CD4-positive, alpha-beta T cell (primary cell): Measurements from ENCODE around the gene TTC39B. TPM values are rescaled to one million over a fixed set of nuclear protein-coding genes. Genes with fewer than 3 reads are reported as not detected.
A peak's percentile ranks its signal among the peaks of the same experiment; 100 is the strongest.

Experiments
- ATAC-seq: fragments of 200-7000 bp; cut with Tn5 transposase; one replicate; pipeline ENCODE4 v1.10.0; 2022; ENCODE audit warnings: mild to moderate bottlenecking; ENCODE audit not compliant: poor library complexity
- CTCF ChIA-PET: fragments of 350-600 bp; sonication (Branson Sonifier 250); formaldehyde crosslinking; loops from one replicate; lab custom pipeline; 2021; ENCODE audit warnings: antibody characterized with exemption, inconsistent platforms; lab: Charles Lee
- POLR2A ChIA-PET: fragments of 350-600 bp; sonication (Branson Sonifier 250); formaldehyde crosslinking; loops from one replicate; lab custom pipeline; 2021; ENCODE audit warnings: antibody characterized with exemption, inconsistent platforms; lab: Charles Lee
- DNase-seq, 14 experiments: peaks; one replicate each; pipeline ENCODE4 v3.0.0-alpha.2; 2013 to 2020; ENCODE audit warnings: mixed read lengths in 2 of 14
- H3K27ac ChIP-seq, 2 donors: one replicate each; pipeline versions ENCODE4 v1.5.1 to v1.7.0; 2013; ENCODE audit warnings: low read length in 2 of 2, low read depth in 1 of 2, mild to moderate bottlenecking in 1 of 2
- H3K27me3 ChIP-seq, 2 experiments: 1 replicate in 1 of 2; 2 replicates in 1 of 2; pipeline versions ENCODE4 v1.6.1 to v1.7.0; 2013; ENCODE audit warnings: low read length in 2 of 2, control low read depth in 1 of 2, mild to moderate bottlenecking in 1 of 2, moderate library complexity in 1 of 2; ENCODE audit not compliant: insufficient read depth in 2 of 2, control insufficient read depth in 1 of 2
- H3K36me3 ChIP-seq: one replicate; pipeline ENCODE4 v1.6.1; 2013; ENCODE audit warnings: low read length, control low read depth; ENCODE audit not compliant: insufficient read depth
- H3K4me1 ChIP-seq: one replicate; pipeline ENCODE4 v1.6.1; 2013; ENCODE audit warnings: low read length, control low read depth; ENCODE audit not compliant: insufficient read depth
- H3K4me3 ChIP-seq: one replicate; pipeline ENCODE4 v1.5.1; 2013; ENCODE audit warnings: mild to moderate bottlenecking, low read length, moderate library complexity
- H3K9me3 ChIP-seq, 2 experiments: 1 replicate in 1 of 2; 2 replicates in 1 of 2; pipeline versions ENCODE4 v1.6.1 to v1.7.0; 2013; ENCODE audit warnings: low read length in 2 of 2, mild to moderate bottlenecking in 2 of 2, control low read depth in 1 of 2, moderate library complexity in 1 of 2; ENCODE audit not compliant: control insufficient read depth in 1 of 2, insufficient read depth in 1 of 2
- H3K27ac Mint-ChIP-seq: one replicate; pipeline ENCODE4 v1.8.0; 2020; ENCODE audit warnings: mixed read lengths
- H3K27me3 Mint-ChIP-seq: one replicate; pipeline ENCODE4 v1.8.0; 2021; ENCODE audit warnings: mixed read lengths
- H3K36me3 Mint-ChIP-seq: one replicate; pipeline ENCODE4 v1.8.0; 2021; ENCODE audit warnings: low read depth, mixed read lengths
- H3K4me1 Mint-ChIP-seq: one replicate; pipeline ENCODE4 v1.8.0; 2021; ENCODE audit warnings: low read depth, mixed read lengths
- H3K4me3 Mint-ChIP-seq: one replicate; pipeline ENCODE4 v1.8.0; 2020; ENCODE audit warnings: mild to moderate bottlenecking, mixed read lengths
- H3K9me3 Mint-ChIP-seq: one replicate; pipeline ENCODE4 v1.8.0; 2020; ENCODE audit warnings: mixed read lengths
- intact Hi-C, 2 experiments: fragments of 100-400 bp; cut with DNase I in 1 of 2; cut with micrococcal nuclease in 1 of 2; formaldehyde crosslinking; loops; one replicate each; pipeline versions ENCODE4 v1.15.1 to v1.9.0; 2023 to 2025; cut with DNase I, micrococcal nuclease
- total RNA-seq, 174 experiments: library from RNA in 2 of 174; stranded (reverse) in 2 of 174; gene quantifications; one replicate each; pipeline ENCODE4 v1.2.3 and lab custom pipeline; 2021 to 2026
- TF ChIP-seq, protein P1 (sequence below): fragments of 200-600 bp; IDR thresholded peaks from one replicate; pipeline ENCODE4 v1.8.0; 2022; ENCODE audit warnings: antibody characterized with exemption, mild to moderate bottlenecking

TTC39B gene
- total RNA-seq, 2 experiments from 2014 or later = 37.6 to 43.6 TPM

DNA sequence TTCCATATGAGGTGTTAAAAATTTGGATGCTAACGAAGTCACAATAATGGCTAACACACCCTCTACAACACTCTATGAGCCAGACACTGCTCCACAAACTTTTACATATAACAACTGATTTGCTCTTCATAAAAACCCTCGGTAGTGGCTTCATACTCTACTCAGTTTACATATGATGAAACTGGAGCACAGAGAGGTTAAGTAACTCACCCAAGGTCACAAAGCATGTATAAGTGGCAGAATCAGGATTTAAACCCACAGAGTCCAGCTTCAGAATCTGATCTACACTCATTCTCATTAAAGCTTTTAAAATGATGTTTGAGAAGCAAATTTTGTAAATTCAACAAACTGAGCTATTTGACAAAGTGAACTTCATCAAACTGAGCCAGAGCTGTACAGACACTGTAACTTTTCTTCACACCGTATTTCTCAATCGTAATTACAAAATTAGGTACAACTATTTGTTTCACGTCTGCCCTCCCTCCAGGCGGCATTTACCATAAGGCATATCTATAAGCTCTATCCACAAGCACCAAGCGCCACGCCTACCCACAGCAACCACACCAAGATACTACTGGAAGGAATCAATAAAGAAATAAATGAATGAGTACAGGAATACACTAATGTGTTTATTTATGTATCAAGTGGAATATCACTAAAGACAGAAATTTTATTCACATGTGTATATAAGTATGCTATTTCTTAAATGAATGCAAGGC is 24.3 kb downstream of the TTC39B start:
- CTCF ChIA-PET = interaction anchor here (1.3 kb wide), 1 partner anchor 16 kb away, joined by 3 read pairs; no protein-coding TSS in a partner anchor
- Mint-ChIP-seq H3K27ac (no peak overlapping the region), H3K9me3 (no peaks in the 10 kb centered on the region), H3K4me1 (peaks cover 69% of the 10 kb centered on the region), H3K36me3 (peaks cover 20% of the 10 kb centered on the region), H3K4me3 (no peak overlapping the region), H3K27me3 (no peaks in the 10 kb centered on the region)
- Histone ChIP-seq H3K9me3 (no peaks in the 10 kb centered on the region), H3K36me3 (no peaks in the 10 kb centered on the region), H3K27ac (no peak overlapping the region), H3K27me3 (no peaks in the 10 kb centered on the region), H3K4me1 (peaks cover 1% of the 10 kb centered on the region), H3K4me3 (no peak overlapping the region)
- TF ChIP-seq, protein P1, sequence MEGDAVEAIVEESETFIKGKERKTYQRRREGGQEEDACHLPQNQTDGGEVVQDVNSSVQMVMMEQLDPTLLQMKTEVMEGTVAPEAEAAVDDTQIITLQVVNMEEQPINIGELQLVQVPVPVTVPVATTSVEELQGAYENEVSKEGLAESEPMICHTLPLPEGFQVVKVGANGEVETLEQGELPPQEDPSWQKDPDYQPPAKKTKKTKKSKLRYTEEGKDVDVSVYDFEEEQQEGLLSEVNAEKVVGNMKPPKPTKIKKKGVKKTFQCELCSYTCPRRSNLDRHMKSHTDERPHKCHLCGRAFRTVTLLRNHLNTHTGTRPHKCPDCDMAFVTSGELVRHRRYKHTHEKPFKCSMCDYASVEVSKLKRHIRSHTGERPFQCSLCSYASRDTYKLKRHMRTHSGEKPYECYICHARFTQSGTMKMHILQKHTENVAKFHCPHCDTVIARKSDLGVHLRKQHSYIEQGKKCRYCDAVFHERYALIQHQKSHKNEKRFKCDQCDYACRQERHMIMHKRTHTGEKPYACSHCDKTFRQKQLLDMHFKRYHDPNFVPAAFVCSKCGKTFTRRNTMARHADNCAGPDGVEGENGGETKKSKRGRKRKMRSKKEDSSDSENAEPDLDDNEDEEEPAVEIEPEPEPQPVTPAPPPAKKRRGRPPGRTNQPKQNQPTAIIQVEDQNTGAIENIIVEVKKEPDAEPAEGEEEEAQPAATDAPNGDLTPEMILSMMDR = no peak
- no peak for ATAC-seq
- intact Hi-C loops = no loop called here
- DNase-seq = no peak
- POLR2A ChIA-PET = interaction anchor here (1.0 to 1.3 kb wide), 3 partner anchors 11 to 140 kb away, joined by 3 to 7 read pairs (median 3); partner anchors contain the start of gene SNAPC3

DNA sequence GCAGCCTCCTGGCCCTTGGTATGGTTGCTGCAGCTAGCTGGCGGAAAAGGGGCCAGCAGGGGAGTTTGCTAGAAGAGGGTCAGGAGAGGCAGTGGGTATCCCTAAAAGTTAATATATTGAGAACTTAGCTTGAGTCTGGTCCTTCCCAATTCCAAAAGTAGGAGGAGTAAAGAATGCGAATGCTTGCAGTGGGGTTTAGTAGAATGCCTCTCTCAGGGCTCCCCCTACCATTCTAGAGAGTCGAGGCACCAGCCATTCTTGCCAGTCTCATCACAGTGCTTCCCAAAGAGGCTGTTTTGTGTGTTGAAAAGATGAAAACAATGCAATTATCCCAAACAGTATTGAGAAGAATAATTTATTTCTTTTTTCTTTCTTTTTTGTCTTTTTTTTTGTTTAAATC is 26.4 kb downstream of the TTC39B start:
- ChIA-PET POLR2A (interaction anchor here (0.9 to 1.8 kb wide), 2 partner anchors 30 to 74 kb away, joined by 3 to 5 read pairs; no protein-coding TSS in a partner anchor), CTCF (no interaction called here)
- Histone ChIP-seq H3K27me3 (no peaks in the 10 kb centered on the region), H3K4me1 (peaks cover 12% of the 10 kb centered on the region), H3K9me3 (no peaks in the 10 kb centered on the region), H3K27ac (no peak overlapping the region), H3K36me3 (no peaks in the 10 kb centered on the region), H3K4me3 (no peak overlapping the region)
- no peaks in the 10 kb centered on the region for H3K27me3 Mint-ChIP-seq
- no peak for ATAC-seq
- intact Hi-C loops = no loop called here
- TF ChIP-seq, protein P1 = no peak
- DNase-seq = no peak
- H3K9me3 Mint-ChIP-seq = no peaks in the 10 kb centered on the region
- peaks cover 64% of the 10 kb centered on the region for H3K4me1 Mint-ChIP-seq
- peak overlapping the region; percentile 56 for H3K27ac Mint-ChIP-seq
- no peak overlapping the region for H3K4me3 Mint-ChIP-seq
- peaks cover 5% of the 10 kb centered on the region for H3K36me3 Mint-ChIP-seq

DNA sequence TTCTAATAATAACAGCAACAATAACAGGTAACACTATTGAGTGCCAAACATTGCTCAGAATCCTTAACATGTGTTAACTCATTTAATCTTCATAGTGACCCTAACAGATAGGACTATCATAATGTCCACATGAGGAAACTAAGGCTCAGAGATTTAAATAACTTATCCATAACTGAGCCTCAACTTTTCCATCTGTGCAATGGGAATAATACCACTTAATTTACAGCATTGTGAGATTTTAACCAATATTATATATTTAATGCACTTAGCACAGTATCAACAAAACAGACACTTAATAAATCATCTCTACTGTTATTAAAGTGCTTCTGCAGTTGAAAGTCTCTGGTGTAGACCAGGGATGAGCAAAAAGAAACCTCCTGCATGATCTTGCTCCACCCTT is 28.2 kb downstream of the TTC39B start:
- Mint-ChIP-seq H3K4me3 (no peak overlapping the region), H3K4me1 (peaks cover 78% of the 10 kb centered on the region), H3K27ac (peak overlapping the region; percentile 40)

More for the DNA sequence above, 28.2 kb downstream of the TTC39B start:
- POLR2A ChIA-PET = interaction anchor here (0.9 kb wide), 1 partner anchor 79 kb away, joined by 3 read pairs; no protein-coding TSS in a partner anchor
- Histone ChIP-seq H3K27me3 (no peaks in the 10 kb centered on the region), H3K4me3 (no peak overlapping the region), H3K9me3 (no peaks in the 10 kb centered on the region), H3K4me1 (peaks cover 12% of the 10 kb centered on the region), H3K27ac (no peak overlapping the region), H3K36me3 (no peaks in the 10 kb centered on the region)
- TF ChIP-seq, protein P1 = no peak
- intact Hi-C loops = loop anchor here (1.0 to 5.0 kb wide), 7 partner anchors 28 to 327 kb away; partner anchors contain the start of genes SNAPC3 (in 1 of the 2) and TTC39B (in 1 of the 2)
- CTCF ChIA-PET = interaction anchor here (0.9 to 1.4 kb wide), 2 partner anchors 33 to 78 kb away, joined by 3 to 4 read pairs; no protein-coding TSS in a partner anchor
- DNase-seq = no peak
- H3K36me3 Mint-ChIP-seq = peaks cover 8% of the 10 kb centered on the region
- no peaks in the 10 kb centered on the region for H3K27me3 Mint-ChIP-seq
- no peaks in the 10 kb centered on the region for H3K9me3 Mint-ChIP-seq
- ATAC-seq = no peak
